Neural progenitor cell (in vitro differentiated cells): Measurements from ENCODE around the gene GLT6D1.
"Not testable (repeated sequence)": the region's sequence is repeated elsewhere in the genome, so short reads cannot be mapped to it uniquely, and the experiment has no call there.

Experiments used
- CTCF ChIP-seq: fragments of 200-600 bp; sonication (generic); IDR thresholded peaks from 2 replicates; pipeline ENCODE4 v1.5.1; 2017; ENCODE audit warnings: antibody characterized with exemption, mild to moderate bottlenecking
- EZH2phosphoT487 ChIP-seq: fragments of 200-600 bp; sonication (generic); IDR thresholded peaks from 2 replicates; pipeline ENCODE4 v1.6.1; 2017; ENCODE audit warnings: antibody characterized with exemption

- TF ChIP-seq CTCF, EZH2phosphoT487: not testable (repeated sequence)
Measured at GRCh38 chr9:135669018-135669417, 29.7 kb upstream of the GLT6D1 start.
